Adrenal gland (tissue), 5 donors: Measurements from ENCODE around the gene CNTNAP2.

Experiments
- POLR2A ChIP-seq, 2 donors: fragments of 450-650 bp; IDR thresholded peaks; one replicate each; pipeline ENCODE4 v1.6.1; 2017; ENCODE audit warnings: antibody characterized with exemption in 2 of 2, mild to moderate bottlenecking in 2 of 2, moderate library complexity in 1 of 2
- TF ChIP-seq, protein P1 (sequence below), 6 experiments: fragments of 450-650 bp in 4 of 6; fragments of 200-600 bp in 2 of 6; sonication (generic) in 1 of 6; IDR thresholded peaks; 1 replicate in 5 of 6; 2 replicates in 1 of 6; pipeline versions ENCODE4 v1.5.1 to v1.8.0; 2016 to 2021; ENCODE audit warnings: antibody characterized with exemption in 6 of 6, mild to moderate bottlenecking in 2 of 6, moderate library complexity in 1 of 6
- donor health status: DM: no; HTN: no; CAD: no.

DNA sequence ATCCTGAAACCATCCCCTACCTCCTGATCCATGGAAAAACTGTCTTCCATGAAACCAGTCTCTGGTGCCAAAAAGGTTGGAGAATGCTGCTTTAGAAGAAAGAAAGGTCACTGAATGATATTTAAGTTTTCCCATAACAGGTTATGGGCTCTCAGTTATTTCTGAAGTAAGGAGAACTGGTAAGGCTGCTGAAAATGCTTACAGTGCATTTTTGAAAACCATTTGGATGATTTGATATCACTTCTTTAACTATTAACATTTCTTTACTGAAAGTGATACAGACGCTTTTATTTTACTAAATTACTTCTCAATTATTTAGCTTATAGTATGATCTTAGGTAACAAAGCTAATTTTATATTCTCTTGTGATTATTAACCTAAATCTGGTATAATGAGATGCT lies 1379.6 kb downstream of the CNTNAP2 start:
- no peak for TF ChIP-seq POLR2A (IDR thresholded peaks at IDR 0.05)
- TF ChIP-seq, protein P1, sequence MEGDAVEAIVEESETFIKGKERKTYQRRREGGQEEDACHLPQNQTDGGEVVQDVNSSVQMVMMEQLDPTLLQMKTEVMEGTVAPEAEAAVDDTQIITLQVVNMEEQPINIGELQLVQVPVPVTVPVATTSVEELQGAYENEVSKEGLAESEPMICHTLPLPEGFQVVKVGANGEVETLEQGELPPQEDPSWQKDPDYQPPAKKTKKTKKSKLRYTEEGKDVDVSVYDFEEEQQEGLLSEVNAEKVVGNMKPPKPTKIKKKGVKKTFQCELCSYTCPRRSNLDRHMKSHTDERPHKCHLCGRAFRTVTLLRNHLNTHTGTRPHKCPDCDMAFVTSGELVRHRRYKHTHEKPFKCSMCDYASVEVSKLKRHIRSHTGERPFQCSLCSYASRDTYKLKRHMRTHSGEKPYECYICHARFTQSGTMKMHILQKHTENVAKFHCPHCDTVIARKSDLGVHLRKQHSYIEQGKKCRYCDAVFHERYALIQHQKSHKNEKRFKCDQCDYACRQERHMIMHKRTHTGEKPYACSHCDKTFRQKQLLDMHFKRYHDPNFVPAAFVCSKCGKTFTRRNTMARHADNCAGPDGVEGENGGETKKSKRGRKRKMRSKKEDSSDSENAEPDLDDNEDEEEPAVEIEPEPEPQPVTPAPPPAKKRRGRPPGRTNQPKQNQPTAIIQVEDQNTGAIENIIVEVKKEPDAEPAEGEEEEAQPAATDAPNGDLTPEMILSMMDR (IDR thresholded peaks at IDR 0.05), result no peak
